GM18502 (cell line): Measurements from ENCODE around the gene APPBP2.
"Not testable (repeated sequence)": the region's sequence is repeated elsewhere in the genome, so short reads cannot be mapped to it uniquely, and the experiment has no call there.

ENCODE experiments used
- ATAC-seq: cut with Tn5 transposase; IDR thresholded peaks from one replicate; pipeline ENCODE4 v1.9.1; 2021; ENCODE audit warnings: mild to moderate bottlenecking; ENCODE audit not compliant: unreplicated experiment, poor library complexity

APPBP2 gene

GRCh38 chr17:60534613-60535157, 8.6 kb upstream of the APPBP2 start:
- ATAC-seq, result no peak

DNA sequence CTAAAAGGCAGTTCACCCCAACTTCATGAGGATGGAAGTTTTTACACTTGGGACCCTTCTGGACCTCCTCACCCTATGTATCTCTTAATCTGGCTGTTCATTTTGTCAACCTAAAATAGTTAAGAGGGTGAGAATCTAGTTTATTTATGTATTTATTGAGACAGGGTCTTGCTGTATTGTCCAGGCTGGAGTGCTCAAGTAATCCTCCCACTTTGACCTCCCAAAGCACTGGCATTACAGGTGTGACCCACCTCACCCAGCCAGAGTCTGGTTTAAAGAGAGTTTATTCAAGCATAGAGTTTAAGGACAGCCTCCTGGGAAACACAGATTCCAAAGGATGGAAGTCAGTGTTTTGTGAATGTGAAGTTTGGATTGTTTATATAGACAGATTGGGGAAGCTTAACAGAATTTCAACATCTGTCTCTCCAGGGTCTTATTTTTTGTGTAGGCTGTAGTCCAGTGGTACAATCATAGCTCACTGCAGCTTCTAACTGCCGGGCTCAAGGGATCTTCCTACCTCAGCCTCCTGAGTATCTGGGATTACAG, 8.0 kb upstream of the APPBP2 start:
- no peak for ATAC-seq

GRCh38 chr17:60529806-60530205, 3.8 kb upstream of the APPBP2 start:
- ATAC-seq, result no peak

- ATAC-seq, result no peak
These were observed 2.8 kb upstream of the APPBP2 start for GRCh38 chr17:60528828-60529227.

DNA sequence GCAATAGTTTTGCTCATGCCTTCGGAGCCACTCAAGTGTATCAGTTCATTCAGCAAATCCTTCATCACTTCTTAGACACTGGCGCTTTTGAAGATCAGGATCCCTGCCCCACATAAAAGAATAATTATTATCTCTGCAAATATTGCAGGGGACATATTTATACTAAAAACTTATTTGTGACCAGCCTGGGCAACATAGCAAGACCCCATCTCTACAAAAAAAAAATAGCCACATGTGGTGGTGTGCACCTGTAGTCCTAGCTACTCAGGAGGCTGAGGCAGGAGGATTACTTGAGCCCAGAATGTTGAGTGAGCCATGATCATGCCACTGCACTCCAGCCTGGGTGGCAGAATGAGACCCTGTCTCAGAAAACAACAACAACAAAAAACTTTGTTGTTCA, 1.7 kb upstream of the APPBP2 start:
- ATAC-seq, result no peak

GRCh38 chr17:60526726-60527125, 684 bp upstream of the APPBP2 start:
- ATAC-seq, result no peak

DNA sequence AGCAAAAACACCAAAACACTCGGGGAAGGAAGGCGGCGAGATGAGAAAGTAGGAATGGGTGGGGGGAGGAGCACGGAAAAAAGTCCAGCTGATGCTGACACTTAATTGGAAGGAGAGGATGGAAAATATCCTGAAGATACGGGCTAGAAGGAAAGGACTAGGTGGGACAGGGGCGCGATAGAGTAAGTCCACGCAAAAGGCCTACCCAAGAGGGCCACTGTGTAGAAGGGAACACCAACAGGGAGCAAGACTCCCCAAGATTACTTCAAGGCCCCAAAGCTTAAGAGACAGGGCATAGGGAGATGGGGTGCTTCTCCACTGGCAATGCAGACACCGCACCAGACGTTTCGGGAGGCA, 736 bp downstream of the APPBP2 start:
- ATAC-seq, result peak; percentile 8

DNA sequence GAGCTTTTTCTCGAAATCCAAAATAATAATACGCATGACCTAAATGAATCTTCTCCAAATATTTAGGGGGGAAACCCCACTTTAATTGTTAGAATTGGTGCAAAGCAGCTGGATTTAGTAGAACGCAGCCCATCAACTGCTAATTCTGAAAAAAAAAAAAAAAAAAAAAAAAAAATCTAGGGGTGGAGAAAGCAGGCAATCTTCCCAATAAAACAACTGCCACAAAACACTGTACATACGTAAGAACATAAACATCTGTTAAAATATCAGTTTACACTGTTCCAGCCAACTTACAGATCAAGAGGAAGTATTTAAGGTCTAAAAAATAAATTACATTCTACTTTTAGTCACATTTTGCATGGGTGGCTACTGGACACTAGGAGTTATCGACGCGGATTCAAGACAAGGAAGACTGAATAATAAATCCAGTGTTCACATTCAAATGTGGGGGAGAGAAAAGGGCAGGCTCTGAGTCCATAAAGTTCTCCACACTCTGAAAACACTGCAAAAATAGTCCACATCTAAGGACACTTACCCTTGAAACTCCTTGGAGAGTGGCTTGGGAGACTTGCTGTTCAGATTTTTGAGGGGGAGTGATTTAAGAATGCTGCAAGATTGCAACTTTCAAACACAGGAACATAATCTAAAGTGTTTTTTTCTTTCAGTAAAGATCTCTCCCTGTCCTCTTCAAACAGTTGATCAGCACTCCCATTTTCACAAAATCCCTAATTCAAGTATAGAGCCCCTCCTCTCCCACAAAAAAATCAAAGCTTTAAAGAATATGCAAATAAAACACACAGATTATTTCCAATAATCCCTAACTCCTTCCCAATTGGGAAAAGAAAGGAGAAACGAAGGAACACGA, 1.3 kb downstream of the APPBP2 start:
- ATAC-seq, result no peak

DNA sequence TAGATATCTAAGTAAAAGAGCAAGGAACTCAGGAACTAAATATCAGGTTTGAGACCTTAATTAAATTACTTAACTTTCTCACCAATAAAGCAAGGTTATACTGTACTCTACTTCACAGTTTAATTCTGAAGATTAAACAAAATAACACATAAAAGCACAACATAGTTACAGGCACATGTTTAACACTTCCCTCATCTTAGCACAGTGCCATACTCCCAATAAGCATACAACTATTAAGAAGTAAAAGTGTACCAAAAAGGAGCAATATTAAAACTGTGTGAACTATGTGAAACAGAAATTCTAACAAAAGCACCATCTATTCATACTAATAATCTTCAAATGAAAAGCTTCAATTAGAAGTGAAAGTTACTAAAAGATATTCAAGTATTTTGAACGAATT, 2.2 kb downstream of the APPBP2 start:
- no peak for ATAC-seq

DNA sequence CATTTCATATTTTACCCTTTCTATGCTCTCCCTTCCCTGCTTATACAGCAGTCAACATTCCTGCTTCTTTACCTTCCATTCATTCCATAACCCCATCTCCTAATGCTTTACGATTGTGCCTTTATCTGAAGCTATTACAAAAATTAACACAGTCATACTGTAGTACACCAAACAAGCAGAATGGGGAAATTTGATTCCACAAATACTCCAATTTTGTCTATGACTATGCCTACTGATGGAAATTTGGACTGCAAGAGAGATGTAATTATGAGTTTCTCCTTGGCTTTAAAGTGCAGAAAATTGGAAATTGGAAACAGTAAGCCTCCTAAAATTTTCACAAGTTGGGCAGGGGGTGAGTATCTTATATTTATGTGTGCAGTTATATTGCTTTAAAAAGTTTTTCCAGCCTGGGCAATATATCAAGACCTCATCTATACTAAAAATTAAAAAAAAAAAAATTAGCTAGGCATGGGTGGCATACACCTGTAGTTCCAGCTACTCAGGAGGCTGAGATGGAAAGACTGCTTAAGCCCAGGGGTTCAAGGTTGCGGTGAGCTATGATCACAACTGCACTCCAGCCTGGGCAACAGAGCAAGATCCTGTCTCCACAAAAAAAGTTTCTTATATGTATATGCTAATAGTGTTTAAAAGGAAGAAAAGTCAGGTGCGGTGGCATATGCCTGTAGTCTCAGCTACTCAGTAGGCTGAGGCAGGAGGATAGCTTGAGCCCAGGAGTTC, 3.0 kb downstream of the APPBP2 start:
- ATAC-seq, result no peak

- no peak for ATAC-seq
These were observed 6.2 kb downstream of the APPBP2 start for GRCh38 chr17:60519795-60520194.

DNA sequence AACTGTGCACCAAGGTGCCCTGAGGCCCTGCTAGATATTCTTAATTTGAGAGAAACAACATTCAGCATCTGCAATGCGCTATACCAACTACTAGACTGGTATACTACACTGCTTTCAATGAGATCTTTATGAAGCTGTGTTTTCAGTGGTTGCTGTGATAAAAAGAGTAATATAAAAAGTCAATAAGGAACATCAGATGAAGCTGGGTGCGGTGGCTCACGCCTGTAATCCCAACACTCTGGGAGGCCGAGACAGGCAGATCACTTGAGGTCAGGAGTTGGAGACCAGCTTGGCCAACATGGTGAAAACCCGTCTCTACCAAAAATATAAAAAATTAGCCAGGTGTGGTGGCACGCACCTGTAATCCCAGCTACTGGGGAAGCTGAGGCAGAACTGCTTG, 10.4 kb downstream of the APPBP2 start:
- not testable (repeated sequence) for ATAC-seq

DNA sequence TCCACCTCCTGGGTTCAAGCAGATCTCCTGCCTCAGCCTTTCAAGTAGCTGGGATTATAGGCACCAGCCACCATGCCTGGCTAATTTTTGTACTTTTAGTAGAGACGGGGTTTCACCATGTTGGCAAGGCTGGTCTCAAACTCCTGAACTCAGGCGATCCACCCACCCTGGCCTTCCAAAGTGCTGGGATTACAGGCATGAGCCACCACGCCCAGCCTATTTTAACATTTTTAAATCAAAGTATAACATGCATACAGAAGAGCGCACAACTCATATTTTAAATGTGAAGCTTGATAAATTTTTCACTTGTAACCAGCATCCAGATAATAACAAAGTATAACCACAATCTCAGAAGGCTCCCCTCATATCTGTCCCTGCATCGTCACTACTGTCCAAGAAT, 10.8 kb downstream of the APPBP2 start:
- not testable (repeated sequence) for ATAC-seq

DNA sequence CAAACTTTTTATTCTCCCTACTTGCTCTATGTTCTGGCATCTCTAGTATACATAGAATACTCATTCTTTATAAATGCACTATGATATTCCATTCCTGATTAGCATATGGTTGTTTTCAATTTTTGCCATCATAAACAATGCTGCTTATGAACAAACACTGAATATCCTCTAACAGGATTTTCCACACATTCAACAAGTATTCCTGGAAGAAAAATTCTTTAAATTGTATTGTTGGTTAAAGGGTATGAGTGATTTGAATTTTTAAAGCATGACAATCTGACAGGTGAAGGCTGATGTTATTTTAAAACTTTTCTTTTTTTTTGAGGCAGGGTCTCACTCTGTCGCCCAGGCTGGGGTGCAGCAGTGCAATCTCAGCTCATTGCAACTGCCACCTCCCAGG, 11.5 kb downstream of the APPBP2 start:
- no peak for ATAC-seq

DNA sequence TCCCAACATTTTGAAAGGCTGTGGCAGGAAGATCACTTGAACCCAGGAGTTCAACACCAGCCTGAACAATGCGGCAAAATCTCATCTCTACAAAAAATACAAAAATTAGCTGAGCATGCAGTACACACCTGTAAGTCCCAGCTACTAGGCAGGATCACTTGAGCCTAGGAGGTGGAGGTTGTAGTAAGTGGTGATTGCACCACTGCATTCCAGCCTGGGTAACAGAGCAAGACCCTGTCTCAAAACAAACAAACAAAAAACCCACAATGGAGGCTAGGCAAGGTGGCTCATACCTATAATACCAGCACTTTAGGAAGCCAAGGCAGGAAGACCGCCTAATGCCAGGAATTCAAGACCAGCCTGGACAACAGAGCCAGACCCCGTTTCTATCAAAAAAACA, 12.0 kb downstream of the APPBP2 start:
- no peak for ATAC-seq

- ATAC-seq, result no peak
These were observed 13.0 kb downstream of the APPBP2 start for GRCh38 chr17:60513014-60513413.

DNA sequence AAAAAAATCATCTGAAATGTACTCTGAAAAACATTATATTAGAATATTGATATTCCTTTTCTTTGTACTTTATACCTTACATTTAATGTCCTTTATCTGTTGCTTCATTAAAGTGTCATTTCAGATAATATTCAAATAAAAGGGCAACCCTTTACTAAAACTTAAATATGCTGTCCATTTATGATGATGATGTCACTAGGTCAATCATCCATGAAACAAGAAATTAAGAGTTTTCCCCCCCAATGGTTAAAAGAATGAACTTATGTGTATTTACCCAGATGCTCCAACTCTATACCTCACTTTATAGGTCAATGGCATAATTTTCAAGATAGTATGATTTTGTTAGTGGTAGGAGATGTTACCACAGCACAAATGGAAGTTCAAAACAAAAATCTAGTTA, 15.3 kb downstream of the APPBP2 start:
- no peak for ATAC-seq

GRCh38 chr17:60510031-60510430, 16.0 kb downstream of the APPBP2 start:
- ATAC-seq, result no peak

GRCh38 chr17:60508384-60508980, 17.6 kb downstream of the APPBP2 start:
- ATAC-seq, result no peak

DNA sequence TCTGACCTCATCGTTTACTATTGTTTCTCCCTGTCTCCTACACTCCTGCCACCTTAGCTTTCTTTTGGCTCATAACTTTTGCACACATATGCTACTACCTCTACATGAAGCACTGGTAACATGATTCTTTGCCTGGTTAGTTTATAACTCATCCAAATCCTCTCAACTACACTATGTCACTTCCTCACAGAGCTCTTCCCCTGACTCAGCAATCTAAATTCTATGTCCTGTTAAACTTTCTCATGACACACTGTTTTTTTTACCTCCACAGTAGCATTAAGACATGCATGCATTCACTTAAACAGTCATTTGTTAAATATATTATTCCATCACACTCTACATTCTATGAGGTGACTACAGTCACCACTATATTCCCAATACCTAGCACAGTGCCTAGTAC, 19.7 kb downstream of the APPBP2 start:
- ATAC-seq, result no peak

DNA sequence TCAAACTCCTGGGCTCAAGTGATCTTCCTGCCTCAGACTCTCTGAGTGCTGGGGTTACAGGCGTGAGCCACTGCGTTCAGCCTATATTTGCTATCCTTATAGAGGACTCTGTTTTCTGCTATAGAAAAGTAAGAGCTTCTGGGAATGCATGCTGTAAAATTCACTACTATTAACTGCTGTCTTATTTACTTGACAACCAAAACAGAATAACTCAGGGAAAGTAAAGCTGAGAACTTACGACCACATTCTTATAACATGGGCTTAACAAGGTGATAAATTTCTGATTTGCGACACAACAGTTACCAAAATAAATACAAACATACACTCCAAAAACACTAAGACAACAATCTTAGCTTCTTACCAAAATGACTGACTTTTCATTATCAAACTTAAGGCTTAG, 23.9 kb downstream of the APPBP2 start:
- ATAC-seq, result no peak
